Measurements from ENCODE around the gene HTR3D. TPM values are rescaled to one million over a fixed set of nuclear protein-coding genes. Genes with fewer than 3 reads are reported as not detected.

The HTR3D gene
- total RNA-seq, 4 donors from 2014 or later = not detected

DNA sequence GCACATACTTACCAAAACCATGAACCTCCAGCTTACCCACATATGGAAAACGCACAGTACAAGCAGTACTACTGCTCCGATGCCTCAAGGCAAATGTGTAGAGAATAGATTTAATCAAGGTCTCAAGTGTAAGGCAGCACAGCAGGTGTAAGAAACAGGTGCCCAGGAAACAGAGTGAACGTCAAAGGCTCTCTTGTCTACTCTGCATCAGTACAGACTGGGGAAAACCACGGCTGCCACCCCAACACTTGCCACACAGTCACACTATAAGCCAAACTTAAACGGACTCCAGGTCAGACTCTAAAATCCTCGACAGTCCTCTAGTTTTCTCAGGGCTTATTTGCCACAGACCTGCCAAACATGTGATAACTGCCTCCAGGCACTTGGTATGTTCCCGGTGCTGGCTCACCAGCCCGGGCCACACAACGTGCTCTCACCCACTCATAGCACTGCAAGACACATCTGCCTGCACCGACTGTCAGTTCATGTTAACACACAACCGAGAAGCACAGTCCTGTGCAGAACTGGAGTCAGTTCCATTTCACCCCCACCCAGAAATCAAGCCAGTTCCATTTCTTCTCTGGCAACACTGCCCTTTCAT lies 44.4 kb upstream of the HTR3D start:
- no peak for DNase-seq (ENCODE audit: low spot score in 2 of 2)
- TF ChIP-seq EP300 (IDR thresholded peaks at IDR 0.05) (no peak), POLR2AphosphoS5 (IDR thresholded peaks at IDR 0.05) (no peak), POLR2A (IDR thresholded peaks at IDR 0.05) (no peak)
- TF ChIP-seq, protein P1, sequence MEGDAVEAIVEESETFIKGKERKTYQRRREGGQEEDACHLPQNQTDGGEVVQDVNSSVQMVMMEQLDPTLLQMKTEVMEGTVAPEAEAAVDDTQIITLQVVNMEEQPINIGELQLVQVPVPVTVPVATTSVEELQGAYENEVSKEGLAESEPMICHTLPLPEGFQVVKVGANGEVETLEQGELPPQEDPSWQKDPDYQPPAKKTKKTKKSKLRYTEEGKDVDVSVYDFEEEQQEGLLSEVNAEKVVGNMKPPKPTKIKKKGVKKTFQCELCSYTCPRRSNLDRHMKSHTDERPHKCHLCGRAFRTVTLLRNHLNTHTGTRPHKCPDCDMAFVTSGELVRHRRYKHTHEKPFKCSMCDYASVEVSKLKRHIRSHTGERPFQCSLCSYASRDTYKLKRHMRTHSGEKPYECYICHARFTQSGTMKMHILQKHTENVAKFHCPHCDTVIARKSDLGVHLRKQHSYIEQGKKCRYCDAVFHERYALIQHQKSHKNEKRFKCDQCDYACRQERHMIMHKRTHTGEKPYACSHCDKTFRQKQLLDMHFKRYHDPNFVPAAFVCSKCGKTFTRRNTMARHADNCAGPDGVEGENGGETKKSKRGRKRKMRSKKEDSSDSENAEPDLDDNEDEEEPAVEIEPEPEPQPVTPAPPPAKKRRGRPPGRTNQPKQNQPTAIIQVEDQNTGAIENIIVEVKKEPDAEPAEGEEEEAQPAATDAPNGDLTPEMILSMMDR (IDR thresholded peaks at IDR 0.05) = no peak

DNA sequence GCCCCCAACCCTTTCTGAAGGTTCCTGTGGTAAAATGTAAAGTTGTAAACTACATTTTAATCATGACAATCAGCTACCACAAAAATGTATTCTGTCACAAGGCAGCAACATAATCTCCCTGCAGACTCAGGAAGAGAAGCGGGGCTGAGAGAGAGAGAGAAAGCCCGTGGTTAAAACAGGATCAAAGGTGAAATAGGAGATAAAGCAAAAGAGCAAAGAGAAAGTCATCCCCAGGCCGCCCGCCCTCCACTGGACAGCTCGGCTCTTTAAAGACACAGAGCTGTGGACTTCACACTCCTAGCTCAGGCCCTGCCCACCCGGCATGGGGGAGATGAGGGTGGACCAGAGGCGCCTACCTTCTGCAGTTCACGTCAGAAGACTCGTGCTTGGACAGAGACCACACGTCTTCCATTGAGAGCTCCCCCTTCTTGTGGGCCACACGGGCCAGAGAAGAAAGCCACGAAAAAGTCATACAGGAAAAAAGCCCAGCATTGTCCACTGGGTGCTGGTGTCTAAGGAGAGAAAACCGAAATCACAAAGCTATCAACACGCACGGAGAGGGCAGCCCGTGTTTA lies 43.2 kb upstream of the HTR3D start:
- Histone ChIP-seq H3K4me3 (no peak overlapping the region), H3K27me3 (no peaks in the 10 kb centered on the region), H3K36me3 (peaks cover 38% of the 10 kb centered on the region), H3K9me3 (no peaks in the 10 kb centered on the region), H3K4me1 (peaks cover 9% of the 10 kb centered on the region), H3K27ac (no peak overlapping the region)
- TF ChIP-seq, protein P1 (IDR thresholded peaks at IDR 0.05) = no peak
- TF ChIP-seq EP300 (IDR thresholded peaks at IDR 0.05) (no peak), POLR2AphosphoS5 (IDR thresholded peaks at IDR 0.05) (no peak), POLR2A (IDR thresholded peaks at IDR 0.05) (no peak)
- 92% methylated on average over 16 of the region's 16 CpGs for WGBS
- DNase-seq (ENCODE audit: low spot score in 2 of 2) = no peak

More for the DNA sequence above, 44.4 kb upstream of the HTR3D start:
- Histone ChIP-seq H3K36me3 (peaks cover 50% of the 10 kb centered on the region), H3K4me1 (peaks cover 9% of the 10 kb centered on the region), H3K27me3 (no peaks in the 10 kb centered on the region), H3K27ac (no peak overlapping the region), H3K9me3 (no peaks in the 10 kb centered on the region), H3K4me3 (no peak overlapping the region)
- WGBS = 58% methylated on average over 11 of the region's 11 CpGs

DNA sequence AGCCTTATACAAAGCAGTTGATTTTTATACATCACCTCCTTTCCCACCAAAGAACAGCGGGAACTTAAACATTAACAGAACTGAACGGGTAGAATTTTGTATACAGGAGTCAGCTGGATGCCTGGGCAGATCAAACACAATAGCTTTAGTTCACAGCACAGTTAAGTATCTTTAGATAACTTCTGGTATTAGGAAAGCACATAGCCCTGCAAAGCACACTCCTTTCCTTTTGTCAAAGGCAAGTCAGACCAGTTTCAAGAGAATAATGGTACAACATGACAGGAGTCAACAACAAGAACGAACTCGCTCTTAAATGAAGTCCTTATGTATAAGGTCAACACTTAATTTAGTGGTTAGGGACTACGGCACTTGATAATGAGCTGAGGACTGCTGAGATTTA lies 40.1 kb upstream of the HTR3D start:
- WGBS = 64% methylated on average over 5 of the region's 5 CpGs
- no peak for DNase-seq (ENCODE audit: low spot score in 2 of 2)

DNA sequence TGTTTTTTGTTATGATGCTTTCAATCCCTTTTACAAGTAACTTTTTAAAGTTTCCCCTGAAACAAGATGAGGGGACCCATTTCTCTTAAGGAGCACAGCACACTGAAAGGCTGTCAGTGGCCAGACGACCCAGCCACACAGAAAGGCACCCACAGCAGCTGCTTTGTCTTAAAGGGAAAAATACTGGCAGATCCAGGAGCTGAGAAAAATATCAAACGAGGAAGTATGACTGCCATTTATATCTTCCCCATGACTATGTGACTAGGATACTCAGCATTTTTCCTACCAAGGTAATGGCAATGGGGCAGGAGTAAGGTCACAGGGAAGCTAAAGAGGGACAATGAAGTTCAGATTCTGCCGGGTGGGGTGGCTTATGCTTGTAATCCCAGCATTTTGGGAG lies 29.8 kb upstream of the HTR3D start:
- Histone ChIP-seq H3K4me1 (peaks cover 19% of the 10 kb centered on the region), H3K27ac (no peak overlapping the region)

More for the DNA sequence above, 40.1 kb upstream of the HTR3D start:
- no peaks in the 10 kb centered on the region for H3K27me3 ChIP-seq
- H3K4me3 ChIP-seq = no peak overlapping the region
- peaks cover 25% of the 10 kb centered on the region for H3K36me3 ChIP-seq
- H3K27ac ChIP-seq = no peak overlapping the region
- no peak for TF ChIP-seq EP300 (IDR thresholded peaks at IDR 0.05)
- TF ChIP-seq POLR2A (IDR thresholded peaks at IDR 0.05) = no peak
- TF ChIP-seq, protein P1 (IDR thresholded peaks at IDR 0.05) = no peak
- no peak for TF ChIP-seq POLR2AphosphoS5 (IDR thresholded peaks at IDR 0.05)
- H3K9me3 ChIP-seq = no peaks in the 10 kb centered on the region
- peaks cover 9% of the 10 kb centered on the region for H3K4me1 ChIP-seq

DNA sequence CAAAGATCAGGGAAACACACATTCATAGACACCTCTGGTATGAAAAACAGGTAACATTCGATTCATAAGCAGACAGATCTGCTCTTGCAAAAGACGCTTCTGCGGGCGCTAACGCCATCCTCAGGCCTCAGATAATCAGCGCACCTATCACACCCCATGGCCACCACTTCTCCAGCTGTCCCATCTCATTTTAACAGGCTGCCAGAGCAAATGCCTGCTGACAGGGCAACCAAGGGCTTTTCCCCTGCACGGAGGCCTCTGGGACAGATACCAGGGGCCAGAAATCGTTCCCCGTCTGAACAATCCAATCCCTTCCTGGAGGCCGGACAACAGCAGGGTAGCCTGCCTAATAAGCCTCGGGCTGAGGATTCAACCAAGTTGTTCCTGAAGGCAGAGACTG lies 29.1 kb upstream of the HTR3D start:
- WGBS = 94% methylated on average over 10 of the region's 11 CpGs
- Histone ChIP-seq H3K27ac (no peak overlapping the region), H3K27me3 (no peaks in the 10 kb centered on the region), H3K4me1 (peaks cover 22% of the 10 kb centered on the region), H3K9me3 (no peaks in the 10 kb centered on the region), H3K4me3 (no peak overlapping the region), H3K36me3 (no peaks in the 10 kb centered on the region)
- no peak for DNase-seq (ENCODE audit: low spot score in 2 of 2)
- TF ChIP-seq EP300 (IDR thresholded peaks at IDR 0.05) (no peak), POLR2A (IDR thresholded peaks at IDR 0.05) (no peak), POLR2AphosphoS5 (IDR thresholded peaks at IDR 0.05) (no peak)
- TF ChIP-seq, protein P1 (IDR thresholded peaks at IDR 0.05) = no peak

More for the DNA sequence above, 29.8 kb upstream of the HTR3D start:
- 74% methylated on average over 3 of the region's 3 CpGs for WGBS
- no peaks in the 10 kb centered on the region for H3K9me3 ChIP-seq
- no peaks in the 10 kb centered on the region for H3K27me3 ChIP-seq
- DNase-seq (ENCODE audit: low spot score in 2 of 2) = no peak
- TF ChIP-seq POLR2AphosphoS5 (IDR thresholded peaks at IDR 0.05) (no peak), POLR2A (IDR thresholded peaks at IDR 0.05) (no peak), EP300 (IDR thresholded peaks at IDR 0.05) (no peak)
- TF ChIP-seq, protein P1 (IDR thresholded peaks at IDR 0.05) = no peak
- H3K4me3 ChIP-seq = no peak overlapping the region
- H3K36me3 ChIP-seq = no peaks in the 10 kb centered on the region

Data from suprapubic skin (tissue), 4 donors.